A549 (cell line): ENCODE measurements around the gene FADS1. TPM values are rescaled to one million over a fixed set of nuclear protein-coding genes. Genes with fewer than 3 reads are reported as not detected.

Source experiments
- ATAC-seq, 2 experiments: fragments of 200-7000 bp in 1 of 2; fragments of >200 bp in 1 of 2; cut with Nextera tagmentation in 1 of 2; cut with Tn5 transposase in 1 of 2; 3 replicates each; pipeline versions ENCODE4 v1.8.0 to v1.9.1; 2018 to 2020; ENCODE audit warnings: mild to moderate bottlenecking in 1 of 2, moderate library complexity in 1 of 2
- CTCF ChIA-PET: fragments of 300-600 bp; sonication (Branson Sonifier 250); formaldehyde crosslinking; extraction: SDS; loops from one replicate; lab custom pipeline; 2021; ENCODE audit warnings: antibody characterized with exemption, inconsistent platforms; lab: Yijun Ruan, JAX
- POLR2A ChIA-PET: fragments of 350-600 bp; formaldehyde crosslinking; extraction: SDS; loops from one replicate; lab custom pipeline; 2021; ENCODE audit warnings: antibody characterized with exemption, inconsistent platforms; lab: Yijun Ruan, JAX
- DNase-seq, 2 experiments: peaks; one replicate each; pipeline versions ENCODE4 v3.0.0 to v3.0.0-alpha.2; 2011 to 2016; ENCODE audit warnings: low read depth in 1 of 2, low spot score in 1 of 2
- FAIRE-seq: peaks from 2 replicates; lab custom pipeline; 2011; peaks lifted over from hg19 to GRCh38; lab: Jason Lieb, UNC
- H3K27ac ChIP-seq, 2 experiments: fragments of >200 bp; sonication (Bioruptor Twin); formaldehyde crosslinking; 3 replicates each; pipeline ENCODE4 v1.5.1; 2016 to 2017
- H3K4me1 ChIP-seq: fragments of >200 bp; sonication (Bioruptor Twin); formaldehyde crosslinking; 3 replicates; pipeline ENCODE4 v1.6.1; 2016
- H3K4me2 ChIP-seq: fragments of >200 bp; sonication (Bioruptor Twin); formaldehyde crosslinking; 3 replicates; pipeline ENCODE4 v1.6.1; 2016
- H3K4me3 ChIP-seq: fragments of >200 bp; sonication (Bioruptor Twin); formaldehyde crosslinking; 3 replicates; pipeline ENCODE4 v1.5.1; 2016
- H3K9me3 ChIP-seq: fragments of >200 bp; sonication (Bioruptor Twin); formaldehyde crosslinking; 3 replicates; pipeline ENCODE4 v1.6.1; 2016
- CEBPB ChIP-seq, 2 experiments: fragments of >200 bp in 1 of 2; sonication (Bioruptor Twin) in 1 of 2; formaldehyde crosslinking in 1 of 2; IDR thresholded peaks; 2 replicates each; pipeline ENCODE4 v1.6.1; 2012 to 2016
- CHD2 ChIP-seq: fragments of 150-350 bp; IDR thresholded peaks from 2 replicates; pipeline ENCODE4 v1.6.1; 2014; ENCODE audit warnings: low read length; ENCODE audit not compliant: partially characterized antibody
- HOXB13 ChIP-seq: fragments of 250-450 bp; sonication (Bioruptor Pico); IDR thresholded peaks from 2 replicates; pipeline ENCODE4 v1.5.0; 2020; ENCODE audit warnings: low read depth, mild to moderate bottlenecking, moderate library complexity
- HOXB5 ChIP-seq: fragments of 250-450 bp; sonication (Bioruptor Pico); IDR thresholded peaks from 2 replicates; pipeline ENCODE4 v1.5.0; 2020; ENCODE audit warnings: mild to moderate bottlenecking, moderate library complexity
- KDM1A ChIP-seq: fragments of 200-600 bp; sonication (generic); IDR thresholded peaks from 2 replicates; pipeline ENCODE4 v1.6.1; 2016; ENCODE audit warnings: low read depth, mild to moderate bottlenecking
- NPAS2 ChIP-seq: fragments of 250-450 bp; sonication (Bioruptor Pico); IDR thresholded peaks from 2 replicates; pipeline ENCODE4 v1.8.0; 2022; ENCODE audit warnings: mild to moderate bottlenecking, moderate library complexity, borderline replicate concordance
- NR3C1 ChIP-seq: fragments of >200 bp; sonication (Bioruptor Twin); formaldehyde crosslinking; IDR thresholded peaks from 3 replicates; pipeline ENCODE4 v1.6.1; 2017
- POLR2A ChIP-seq: IDR thresholded peaks from 2 replicates; pipeline ENCODE4 v1.6.1; 2012; ENCODE audit warnings: mild to moderate bottlenecking, low read length
- ZC3H11A ChIP-seq: fragments of 450-650 bp; IDR thresholded peaks from 2 replicates; pipeline ENCODE4 v1.6.1; 2014; ENCODE audit warnings: antibody characterized with exemption, mild to moderate bottlenecking
- ZFP36 ChIP-seq: fragments of 450-650 bp; IDR thresholded peaks from 2 replicates; pipeline ENCODE4 v1.6.1; 2014; ENCODE audit warnings: borderline replicate concordance; ENCODE audit not compliant: partially characterized antibody
- WGBS: methylation state at CpG from one replicate; pipeline ENCODE4 v1.1.6; 2017; ENCODE audit errors: missing lambda C conversion rate; 5-methylcytosine and 5-hydroxymethylcytosine counted together
- polyA plus RNA-seq, 4 experiments: library from polyadenylated mRNA; depleted of rRNA in 3 of 4; stranded (reverse); fragments of >200 nt; fragmentation: RNase III in 1 of 4; extraction: RNeasy Plus Mini Kit Qiagen cat#74134 plus additional on column Dnase treatment in 1 of 4; gene quantifications; 2 replicates in 3 of 4; 3 replicates in 1 of 4; pipeline ENCODE4 v1.2.3, GENCODE V29; 2011 to 2017

Gene FADS1
- polyA plus RNA-seq, 2 of the 4 experiments (the other 2 are of a cell fraction) = 163 to 205 TPM

- H3K4me1 ChIP-seq = peaks cover 48% of the 10 kb centered on the region
- DNase-seq (no peak), FAIRE-seq (no peak), ATAC-seq (no peak)
- H3K27ac ChIP-seq = no peak overlapping the region
- H3K4me3 ChIP-seq = no peak overlapping the region
- TF ChIP-seq POLR2A = no peak
- no peak for TF ChIP-seq NR3C1
- TF ChIP-seq ZC3H11A = no peak
- TF ChIP-seq ZFP36 = no peak
- no peak for TF ChIP-seq CEBPB (IDR thresholded peaks at IDR 0.05)
- TF ChIP-seq HOXB5 = no peak
- TF ChIP-seq HOXB13 (CRISPR knock-in tag) = no peak
- POLR2A ChIA-PET = no interaction called here
- H3K9me3 ChIP-seq = no peaks in the 10 kb centered on the region
- H3K4me2 ChIP-seq = no peak overlapping the region
- CTCF ChIA-PET = interaction anchor here (0.6 to 11.1 kb wide), 11 partner anchors 8 to 357 kb away, joined by 3 to 156 read pairs (median 14); partner anchors contain the start of genes FEN1 and TMEM258
- WGBS = 80% methylated on average over 14 of the region's 14 CpGs
Measured at GRCh38 chr11:61751384-61751783, 65.4 kb downstream of the FADS1 start.

DNA sequence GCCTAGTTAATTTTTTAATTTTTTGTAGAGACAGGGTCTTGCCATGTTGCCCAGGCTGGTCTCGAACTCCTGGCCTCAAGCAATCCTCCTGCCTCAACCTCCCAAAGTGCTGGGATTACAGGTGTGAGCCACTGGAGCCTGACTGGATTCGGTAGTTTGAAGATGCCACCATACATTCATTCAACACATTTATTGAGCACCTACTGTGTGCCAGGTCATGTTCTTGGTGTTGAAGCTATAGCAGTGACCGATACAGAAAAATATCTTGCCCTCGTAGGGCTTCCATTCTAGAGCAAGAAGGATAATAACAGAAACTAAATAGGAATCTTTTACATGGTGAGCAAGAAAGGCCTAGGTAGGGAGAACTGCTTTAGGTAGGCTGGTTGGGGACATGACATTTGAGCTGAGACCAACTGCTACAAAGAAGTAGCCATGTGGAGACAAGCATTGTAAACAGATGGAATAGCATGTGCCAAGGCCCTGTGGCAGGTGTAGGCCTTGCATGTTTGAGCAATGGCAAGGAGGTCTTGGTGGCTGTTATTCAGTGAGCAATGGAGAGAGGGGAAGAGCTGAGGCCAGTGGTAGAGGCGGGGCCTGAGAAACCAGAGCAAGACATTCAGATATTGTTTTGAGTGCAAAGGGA lies 66.1 kb downstream of the FADS1 start:
- Histone ChIP-seq H3K4me1 (peaks cover 42% of the 10 kb centered on the region), H3K27ac (no peak overlapping the region), H3K4me2 (no peak overlapping the region), H3K9me3 (no peaks in the 10 kb centered on the region), H3K4me3 (no peak overlapping the region)
- TF ChIP-seq KDM1A = peak; percentile 31; the same call in 1 of the 2 replicates
- TF ChIP-seq HOXB5 = no peak
- no peak for TF ChIP-seq CHD2
- no peak for TF ChIP-seq NPAS2 (CRISPR knock-in tag)
- ATAC-seq (no peak), FAIRE-seq (no peak), DNase-seq (no peak)
- ChIA-PET POLR2A (no interaction called here), CTCF (interaction anchor here (0.9 to 11.1 kb wide), 12 partner anchors 7 to 358 kb away, joined by 3 to 156 read pairs (median 29); partner anchors contain the start of genes FEN1 and TMEM258)
- WGBS = 93% methylated on average over 5 of the region's 5 CpGs

Other genes starting within 250 kb of the FADS1 start
- 0.37 and 0.38 TPM in 2 replicates for gene SYT7, start 235.9 kb downstream of the FADS1 start, polyA plus RNA-seq (2011; rRNA removed)
- gene SYT7, start 235.9 kb downstream of the FADS1 start, polyA plus RNA-seq (2017; fragmentation: RNase III; extraction: RNeasy Plus Mini Kit Qiagen cat#74134 plus additional on column Dnase treatment) = 0.78 to 1.0 TPM (median 1.0 TPM) in 3 replicates
- 0.93 and 1.2 TPM in 2 replicates for gene DAGLA, start 136.6 kb downstream of the FADS1 start, polyA plus RNA-seq (2011; rRNA removed)
- 2.2 to 2.5 TPM (median 2.5 TPM) in 3 replicates for gene DAGLA, start 136.6 kb downstream of the FADS1 start, polyA plus RNA-seq (2017; fragmentation: RNase III; extraction: RNeasy Plus Mini Kit Qiagen cat#74134 plus additional on column Dnase treatment)
- 14.7 and 28.4 TPM in 2 replicates for gene MYRF, start 64.4 kb downstream of the FADS1 start, polyA plus RNA-seq (2011; rRNA removed)
- gene MYRF, start 64.4 kb downstream of the FADS1 start, polyA plus RNA-seq (2017; fragmentation: RNase III; extraction: RNeasy Plus Mini Kit Qiagen cat#74134 plus additional on column Dnase treatment) = 19.2 to 22.3 TPM (median 21.2 TPM) in 3 replicates
- 280 and 375 TPM in 2 replicates for gene TMEM258, start 24.4 kb downstream of the FADS1 start, polyA plus RNA-seq (2011; rRNA removed)
- 232 to 262 TPM (median 257 TPM) in 3 replicates for gene TMEM258, start 24.4 kb downstream of the FADS1 start, polyA plus RNA-seq (2017; fragmentation: RNase III; extraction: RNeasy Plus Mini Kit Qiagen cat#74134 plus additional on column Dnase treatment)
- gene FEN1, start 24.1 kb downstream of the FADS1 start, polyA plus RNA-seq (2011; rRNA removed) = 36.3 and 38.4 TPM in 2 replicates
- 99.7 to 105 TPM (median 104 TPM) in 3 replicates for gene FEN1, start 24.1 kb downstream of the FADS1 start, polyA plus RNA-seq (2017; fragmentation: RNase III; extraction: RNeasy Plus Mini Kit Qiagen cat#74134 plus additional on column Dnase treatment)
- 215 and 278 TPM in 2 replicates for gene FADS2, start 11.3 kb upstream of the FADS1 start, polyA plus RNA-seq (2011; rRNA removed)
- gene FADS2, start 11.3 kb upstream of the FADS1 start, polyA plus RNA-seq (2017; fragmentation: RNase III; extraction: RNeasy Plus Mini Kit Qiagen cat#74134 plus additional on column Dnase treatment) = 184 to 391 TPM (median 352 TPM) in 3 replicates
- gene FADS3, start 74.5 kb upstream of the FADS1 start, polyA plus RNA-seq (2011; rRNA removed) = 17.5 and 22.3 TPM in 2 replicates
- 36.3 to 43.5 TPM (median 42.9 TPM) in 3 replicates for gene FADS3, start 74.5 kb upstream of the FADS1 start, polyA plus RNA-seq (2017; fragmentation: RNase III; extraction: RNeasy Plus Mini Kit Qiagen cat#74134 plus additional on column Dnase treatment)
- gene RAB3IL1, start 100.6 kb upstream of the FADS1 start, polyA plus RNA-seq (2011; rRNA removed) = 3.8 and 5.8 TPM in 2 replicates
- gene RAB3IL1, start 100.6 kb upstream of the FADS1 start, polyA plus RNA-seq (2017; fragmentation: RNase III; extraction: RNeasy Plus Mini Kit Qiagen cat#74134 plus additional on column Dnase treatment) = 5.0 to 6.6 TPM (median 6.2 TPM) in 3 replicates
- gene BEST1, start 133.3 kb upstream of the FADS1 start, polyA plus RNA-seq (2011; rRNA removed) = 1.2 and 1.5 TPM in 2 replicates
- 0.98 to 2.1 TPM (median 1.9 TPM) in 3 replicates for gene BEST1, start 133.3 kb upstream of the FADS1 start, polyA plus RNA-seq (2017; fragmentation: RNase III; extraction: RNeasy Plus Mini Kit Qiagen cat#74134 plus additional on column Dnase treatment)
- 2,791 and 4,959 TPM in 2 replicates for gene FTH1, start 150.6 kb upstream of the FADS1 start, polyA plus RNA-seq (2011; rRNA removed)
- gene FTH1, start 150.6 kb upstream of the FADS1 start, polyA plus RNA-seq (2017; fragmentation: RNase III; extraction: RNeasy Plus Mini Kit Qiagen cat#74134 plus additional on column Dnase treatment) = 12,354 to 13,747 TPM (median 12,799 TPM) in 3 replicates